HFF-Myc (cell line): Measurements from ENCODE around the gene MDFI.

Experiments
- DNase-seq: peaks from one replicate; pipeline ENCODE4 v3.0.0-alpha.2; 2011; ENCODE audit warnings: low read depth; ENCODE audit errors: extremely low read depth
- H3K4me3 ChIP-seq: replicated peaks from 2 replicates; pipeline ENCODE4 v1.5.1; 2011; ENCODE audit warnings: low read depth, mild to moderate bottlenecking, control low read depth, low read length
- CTCF ChIP-seq: IDR thresholded peaks from 2 replicates; pipeline ENCODE4 v1.5.1; 2012; ENCODE audit warnings: mild to moderate bottlenecking, low read depth, low read length, control low read depth; ENCODE audit errors: missing control alignments

Gene MDFI

GRCh38 chr6:41652866-41653652 lies 14.8 kb downstream of the MDFI start:
- no peak overlapping the region for H3K4me3 ChIP-seq
- no peak for DNase-seq
- TF ChIP-seq CTCF: no peak

- DNase-seq: no peak
- no peak for TF ChIP-seq CTCF
- H3K4me3 ChIP-seq: no peak overlapping the region
Observed at GRCh38 chr6:41653691-41654090, 15.4 kb downstream of the MDFI start.

- no peak overlapping the region for H3K4me3 ChIP-seq
- no peak for TF ChIP-seq CTCF
- no peak for DNase-seq
Observed at GRCh38 chr6:41654151-41654697, 16.0 kb downstream of the MDFI start.

GRCh38 chr6:41654698-41655151 lies 16.5 kb downstream of the MDFI start:
- no peak for TF ChIP-seq CTCF
- no peak for DNase-seq

GRCh38 chr6:41655176-41655575 lies 16.9 kb downstream of the MDFI start:
- no peak for DNase-seq
- H3K4me3 ChIP-seq: no peak overlapping the region
- no peak for TF ChIP-seq CTCF

More at GRCh38 chr6:41654698-41655151, 16.5 kb downstream of the MDFI start:
- no peak overlapping the region for H3K4me3 ChIP-seq

- no peak for TF ChIP-seq CTCF
- no peak overlapping the region for H3K4me3 ChIP-seq
- DNase-seq: no peak
Observed at GRCh38 chr6:41655646-41656001, 17.4 kb downstream of the MDFI start.
